GM23338 (cell line): Measurements from ENCODE around the gene CD180. TPM values are rescaled to one million over a fixed set of nuclear protein-coding genes. Genes with fewer than 3 reads are reported as not detected.

Experiments used
- ATAC-seq: fragments of 200-7000 bp; cut with Tn5 transposase; 3 replicates; pipeline ENCODE4 v1.9.1; 2020
- DNase-seq: peaks from one replicate; pipeline ENCODE4 v3.0.0-alpha.2; 2015; ENCODE audit warnings: low spot score
- H2AFZ ChIP-seq: fragments of 200-600 bp; sonication (generic); 2 replicates; pipeline ENCODE4 v1.8.0; 2016; ENCODE audit warnings: antibody characterized with exemption, mild to moderate bottlenecking, moderate library complexity
- H3F3A ChIP-seq: fragments of 200-600 bp; sonication (generic); replicated peaks from 2 replicates; pipeline ENCODE4 v1.8.0; 2017; ENCODE audit warnings: antibody characterized with exemption, mixed run types, low read depth
- H3K27ac ChIP-seq: fragments of 200-600 bp; sonication (generic); 2 replicates; pipeline ENCODE4 v1.6.1; 2016; ENCODE audit warnings: low read depth
- H3K27me3 ChIP-seq: fragments of 200-600 bp; sonication (generic); 2 replicates; pipeline ENCODE4 v1.8.0; 2016; ENCODE audit warnings: mild to moderate bottlenecking, mixed run types, moderate library complexity; ENCODE audit not compliant: insufficient read depth
- H3K36me3 ChIP-seq: fragments of 200-600 bp; sonication (generic); 2 replicates; pipeline ENCODE4 v1.8.0; 2016; ENCODE audit warnings: mild to moderate bottlenecking; ENCODE audit not compliant: insufficient read depth
- H3K4me1 ChIP-seq: fragments of 200-600 bp; sonication (generic); 2 replicates; pipeline ENCODE4 v1.8.0; 2016; ENCODE audit warnings: mild to moderate bottlenecking, moderate library complexity; ENCODE audit not compliant: insufficient read depth
- H3K4me2 ChIP-seq: fragments of 200-600 bp; sonication (generic); 2 replicates; pipeline ENCODE4 v1.7.1; 2017; ENCODE audit warnings: mixed run types
- H3K4me3 ChIP-seq: fragments of 200-600 bp; sonication (generic); 2 replicates; pipeline ENCODE4 v1.6.1; 2016; ENCODE audit warnings: mixed run types
- H3K79me2 ChIP-seq: fragments of 200-600 bp; sonication (generic); replicated peaks from 2 replicates; pipeline ENCODE4 v1.8.0; 2017; ENCODE audit warnings: mild to moderate bottlenecking; ENCODE audit not compliant: insufficient read depth
- H3K9me2 ChIP-seq: fragments of 200-600 bp; sonication (generic); 2 replicates; pipeline ENCODE4 v1.8.0; 2017; ENCODE audit not compliant: insufficient read depth
- H4K20me1 ChIP-seq: fragments of 200-600 bp; sonication (generic); replicated peaks from 2 replicates; pipeline ENCODE4 v1.8.0; 2017; ENCODE audit warnings: mild to moderate bottlenecking; ENCODE audit not compliant: insufficient read depth
- H3K27ac Mint-ChIP-seq: 2 replicates; pipeline ENCODE4 v1.8.0; 2020; ENCODE audit warnings: inconsistent platforms, mild to moderate bottlenecking, moderate library complexity, mixed read lengths
- H3K27me3 Mint-ChIP-seq: 3 replicates; pipeline ENCODE4 v1.8.0; 2022; ENCODE audit warnings: low read depth, mild to moderate bottlenecking, moderate library complexity, mixed read lengths, inconsistent platforms; ENCODE audit not compliant: insufficient read depth, poor library complexity
- H3K36me3 Mint-ChIP-seq: 3 replicates; pipeline ENCODE4 v1.8.0; 2021; ENCODE audit warnings: low read depth, mild to moderate bottlenecking, inconsistent platforms, moderate library complexity, mixed read lengths
- H3K4me1 Mint-ChIP-seq: 3 replicates; pipeline ENCODE4 v1.8.0; 2020; ENCODE audit warnings: mild to moderate bottlenecking, inconsistent platforms, mixed read lengths
- H3K4me3 Mint-ChIP-seq: 3 replicates; pipeline ENCODE4 v1.8.0; 2021; ENCODE audit warnings: moderate library complexity, mild to moderate bottlenecking, inconsistent platforms, mixed read lengths
- H3K9me3 Mint-ChIP-seq: 3 replicates; pipeline ENCODE4 v1.8.0; 2020; ENCODE audit warnings: moderate library complexity, mild to moderate bottlenecking, inconsistent platforms, mixed read lengths
- CREB1 ChIP-seq: fragments of 250-450 bp; sonication (Bioruptor Pico); IDR thresholded peaks from 2 replicates; pipeline ENCODE4 v1.5.0; 2020; ENCODE audit warnings: low read depth, mild to moderate bottlenecking, moderate library complexity
- ETS1 ChIP-seq: IDR thresholded peaks from 2 replicates; pipeline ENCODE4 v1.6.1; 2016; ENCODE audit warnings: antibody characterized with exemption
- EZH2 ChIP-seq: fragments of 200-600 bp; sonication (generic); IDR thresholded peaks from one replicate; pipeline ENCODE4 v1.8.0; 2017; ENCODE audit warnings: antibody characterized with exemption, mild to moderate bottlenecking, low read depth; ENCODE audit not compliant: unreplicated experiment
- EZH2phosphoT487 ChIP-seq: fragments of 200-600 bp; sonication (generic); IDR thresholded peaks from one replicate; pipeline ENCODE4 v1.8.1; 2018; ENCODE audit warnings: antibody characterized with exemption; ENCODE audit not compliant: unreplicated experiment
- JUNB ChIP-seq: IDR thresholded peaks from one replicate; pipeline ENCODE4 v1.6.1; 2016; ENCODE audit warnings: antibody characterized with exemption; ENCODE audit not compliant: unreplicated experiment
- NANOG ChIP-seq: IDR thresholded peaks from 2 replicates; pipeline ENCODE4 v1.6.1; 2016; ENCODE audit warnings: antibody characterized with exemption, borderline replicate concordance
- STAT1 ChIP-seq: IDR thresholded peaks from one replicate; pipeline ENCODE4 v1.6.1; 2016; ENCODE audit warnings: antibody characterized with exemption; ENCODE audit not compliant: unreplicated experiment
- ZNF114 ChIP-seq: fragments of 250-450 bp; sonication (Bioruptor Pico); IDR thresholded peaks from 2 replicates; pipeline ENCODE4 v1.5.0; 2020; ENCODE audit warnings: mild to moderate bottlenecking, moderate library complexity
- ZNF331 ChIP-seq: fragments of 250-450 bp; sonication (Bioruptor Pico); IDR thresholded peaks from 2 replicates; pipeline ENCODE4 v1.5.0; 2020; ENCODE audit warnings: low read depth, mild to moderate bottlenecking, moderate library complexity
- ZNF462 ChIP-seq: fragments of 250-450 bp; sonication (Bioruptor Pico); IDR thresholded peaks from 2 replicates; pipeline ENCODE4 v1.5.0; 2020; ENCODE audit warnings: mild to moderate bottlenecking, moderate library complexity
- polyA plus RNA-seq: library from polyadenylated mRNA; unstranded; fragments of >200 nt; fragmentation: Nextera tagmentation; extraction: Ambion mirVana; gene quantifications from 2 replicates; pipeline ENCODE4 v1.2.1, GENCODE V29; 2016
- total RNA-seq: library from RNA; depleted of rRNA; stranded (reverse); fragments of >200 nt; shearing (Covaris generic); gene quantifications from 2 replicates; pipeline ENCODE4 v1.2.3, GENCODE V29; 2014

Gene CD180
- total and polyA plus RNA-seq, 2 experiments from 2014 or later = not detected

GRCh38 chr5:67139030-67139429 lies 57.6 kb downstream of the CD180 start:
- Mint-ChIP-seq H3K9me3 (no peaks in the 10 kb centered on the region), H3K4me1 (peaks cover 3% of the 10 kb centered on the region; the same call in 2 of the 3 replicates), H3K27ac (no peak overlapping the region), H3K27me3 (no peaks in the 10 kb centered on the region), H3K4me3 (no peak overlapping the region), H3K36me3 (no peaks in the 10 kb centered on the region)
- no peaks in the 10 kb centered on the region for H3K36me3 ChIP-seq
- TF ChIP-seq ZNF462 (no peak), NANOG (no peak), EZH2phosphoT487 (no peak), ZNF331 (CRISPR knock-in tag) (no peak), ETS1 (no peak), EZH2 (no peak), ZNF114 (CRISPR knock-in tag) (no peak), JUNB (no peak), STAT1 (no peak), CREB1 (CRISPR knock-in tag) (no peak)
- no peak overlapping the region for H3K27ac ChIP-seq
- H3F3A ChIP-seq = no peaks in the 10 kb centered on the region
- no peaks in the 10 kb centered on the region for H3K27me3 ChIP-seq
- no peak for ATAC-seq
- H3K79me2 ChIP-seq = no peaks in the 10 kb centered on the region
- H3K4me3 ChIP-seq = no peak overlapping the region
- H3K4me2 ChIP-seq = no peak overlapping the region
- DNase-seq = no peak
- no peaks in the 10 kb centered on the region for H3K9me2 ChIP-seq
- no peaks in the 10 kb centered on the region for H3K4me1 ChIP-seq
- H2AFZ ChIP-seq = no peak overlapping the region
- no peaks in the 10 kb centered on the region for H4K20me1 ChIP-seq
